NCI-H1417 treated with DMSO at 0.1 percent for 48 hours (cell line): Measurements from ENCODE around the gene LYVE1.
"Not testable (repeated sequence)": the region's sequence is repeated elsewhere in the genome, so short reads cannot be mapped to it uniquely, and the experiment has no call there.

Experiments used
- DNase-seq: peaks from one replicate; lab custom pipeline; 2025; lab: John Stamatoyannopoulos, UW

LYVE1 gene, protein sequence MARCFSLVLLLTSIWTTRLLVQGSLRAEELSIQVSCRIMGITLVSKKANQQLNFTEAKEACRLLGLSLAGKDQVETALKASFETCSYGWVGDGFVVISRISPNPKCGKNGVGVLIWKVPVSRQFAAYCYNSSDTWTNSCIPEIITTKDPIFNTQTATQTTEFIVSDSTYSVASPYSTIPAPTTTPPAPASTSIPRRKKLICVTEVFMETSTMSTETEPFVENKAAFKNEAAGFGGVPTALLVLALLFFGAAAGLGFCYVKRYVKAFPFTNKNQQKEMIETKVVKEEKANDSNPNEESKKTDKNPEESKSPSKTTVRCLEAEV

DNA sequence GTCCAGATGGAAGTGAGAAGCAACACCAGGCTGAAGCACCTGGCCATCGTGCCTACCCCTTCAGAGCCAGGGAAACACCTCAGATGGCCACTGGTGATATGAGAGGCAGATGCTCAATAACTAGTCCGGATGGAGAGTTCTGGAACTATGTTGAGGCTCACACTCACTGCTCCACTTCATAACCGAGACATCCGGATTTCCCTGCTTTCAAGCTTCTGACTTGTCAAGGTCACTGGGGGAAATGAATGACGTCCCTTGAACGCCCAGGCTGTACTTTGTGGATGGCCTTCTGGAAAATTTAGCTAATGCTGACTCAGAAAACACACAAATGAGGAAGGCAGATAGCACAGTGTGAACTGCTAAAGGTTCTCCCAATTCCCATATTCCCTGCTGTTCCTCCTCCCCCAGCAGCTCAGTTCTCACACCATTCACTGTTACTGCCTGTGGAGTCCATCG is at the start of gene LYVE1:
TSS of gene LYVE1 (minus strand) at position 180 of the 456 bp plus-strand sequence. CDS start at position 47, 133 bp downstream.
- DNase-seq, result no peak

GRCh38 chr11:10617551-10617950 is 49.1 kb upstream of the LYVE1 start:
- no peak for DNase-seq

DNA sequence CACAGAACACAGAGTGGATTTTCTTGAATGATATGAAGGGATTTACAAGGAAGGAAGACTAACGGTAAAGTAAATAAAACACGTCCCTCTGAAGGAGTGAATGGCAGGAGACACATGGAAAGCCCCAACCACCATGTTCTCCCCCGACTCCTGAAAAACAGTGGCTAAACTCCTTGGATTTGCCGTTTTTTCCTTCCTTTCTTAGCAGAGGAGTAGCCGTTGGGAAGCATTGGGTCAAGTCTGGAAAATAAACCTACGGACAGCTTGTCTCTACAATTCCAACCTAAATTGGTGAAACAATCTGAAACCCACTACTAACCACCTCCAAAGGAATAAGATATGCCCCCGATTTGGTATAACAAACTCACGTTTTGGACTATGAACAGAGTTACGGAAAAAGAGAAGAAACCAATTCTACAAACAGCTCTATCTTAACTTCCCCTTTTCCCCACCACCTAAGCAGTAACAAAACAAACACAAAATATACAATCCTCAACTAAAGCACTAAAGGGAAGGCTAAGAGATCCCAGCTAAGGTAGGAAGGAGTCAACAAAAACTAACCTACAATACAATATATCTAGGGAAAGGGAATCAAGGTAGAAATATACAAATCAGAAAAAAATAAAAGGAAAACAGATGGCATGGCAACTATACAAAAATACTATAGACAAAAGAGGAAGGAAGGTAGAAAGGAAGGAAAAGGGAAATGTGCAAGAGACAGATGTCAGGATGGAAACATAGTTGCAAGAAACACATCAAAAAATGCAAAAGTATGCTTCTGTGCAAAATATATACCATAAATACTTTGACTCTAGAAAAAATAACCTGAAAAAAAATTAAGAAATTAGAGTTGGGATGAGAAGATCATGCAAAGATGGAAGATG is 43.8 kb upstream of the LYVE1 start:
- DNase-seq, result no peak

DNA sequence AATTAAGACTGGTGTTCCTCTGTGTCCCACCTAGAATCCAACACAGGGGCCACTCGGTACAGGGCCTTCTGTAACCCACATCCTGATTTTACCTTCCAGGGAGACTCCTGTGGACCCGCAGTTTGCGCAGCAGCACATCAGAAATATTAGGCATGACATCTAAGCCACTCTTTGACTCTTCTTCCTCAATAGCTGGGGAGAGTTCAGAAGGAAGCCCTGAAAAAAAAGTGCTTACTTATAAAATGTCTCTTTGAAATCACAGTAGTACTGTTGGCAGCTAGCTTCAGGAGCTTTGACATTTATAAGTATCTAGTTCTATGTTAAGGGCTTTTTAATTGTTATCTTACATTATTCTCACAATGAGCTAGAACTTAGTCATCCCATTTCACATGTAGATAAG is 41.2 kb upstream of the LYVE1 start:
- DNase-seq, result no peak

DNA sequence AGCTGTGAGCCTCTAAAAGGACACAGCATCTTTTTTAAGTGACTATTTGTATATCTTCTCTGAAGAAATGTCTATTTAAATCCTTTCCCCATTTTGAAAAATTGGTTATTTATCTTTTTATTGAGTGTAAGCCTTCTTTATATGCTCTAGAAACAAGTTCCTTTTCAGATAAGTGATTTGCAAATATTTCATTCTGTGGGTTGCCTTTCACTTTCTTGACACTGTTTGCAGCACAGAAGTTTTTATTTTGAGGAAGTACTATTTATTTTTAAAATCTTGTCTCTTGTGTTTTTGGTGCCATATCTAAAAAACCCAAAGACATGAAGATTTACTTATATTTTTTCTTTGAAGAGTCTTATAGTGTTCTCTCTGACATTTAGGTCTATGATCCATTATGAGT is 40.1 kb upstream of the LYVE1 start:
- no peak for DNase-seq

DNA sequence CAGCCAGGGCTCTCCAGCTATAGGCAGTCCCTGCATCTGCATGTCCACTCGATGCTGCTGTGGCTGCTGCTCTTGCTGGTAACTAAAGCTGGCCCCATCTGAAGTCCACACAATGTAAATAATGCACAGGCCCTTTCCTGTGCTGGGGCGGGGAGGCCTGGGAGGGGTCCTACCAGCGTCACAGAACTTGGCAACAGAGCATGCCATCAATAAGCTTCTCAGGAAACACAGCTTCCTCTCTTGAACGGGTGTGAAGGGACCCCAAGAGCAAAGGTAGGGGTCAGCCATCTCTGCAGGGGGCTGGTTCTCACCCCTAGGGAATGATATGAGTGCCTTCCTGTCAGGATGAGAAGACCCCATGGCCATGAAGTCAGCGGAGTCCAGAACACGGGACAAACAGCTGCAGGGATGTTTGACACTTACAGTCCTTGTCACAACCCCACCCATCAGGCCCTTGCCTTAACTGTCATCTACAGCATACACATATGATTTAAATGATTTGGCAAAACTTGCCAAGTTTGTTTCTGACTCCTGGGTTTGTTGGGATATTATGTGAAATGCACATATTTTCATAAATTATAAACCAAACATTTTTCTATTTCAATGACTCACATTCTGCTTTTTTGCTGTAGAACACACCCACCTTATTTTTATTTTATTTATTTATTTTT is 39.1 kb upstream of the LYVE1 start:
- DNase-seq, result no peak

GRCh38 chr11:10606536-10607208 is 38.2 kb upstream of the LYVE1 start:
- no peak for DNase-seq

DNA sequence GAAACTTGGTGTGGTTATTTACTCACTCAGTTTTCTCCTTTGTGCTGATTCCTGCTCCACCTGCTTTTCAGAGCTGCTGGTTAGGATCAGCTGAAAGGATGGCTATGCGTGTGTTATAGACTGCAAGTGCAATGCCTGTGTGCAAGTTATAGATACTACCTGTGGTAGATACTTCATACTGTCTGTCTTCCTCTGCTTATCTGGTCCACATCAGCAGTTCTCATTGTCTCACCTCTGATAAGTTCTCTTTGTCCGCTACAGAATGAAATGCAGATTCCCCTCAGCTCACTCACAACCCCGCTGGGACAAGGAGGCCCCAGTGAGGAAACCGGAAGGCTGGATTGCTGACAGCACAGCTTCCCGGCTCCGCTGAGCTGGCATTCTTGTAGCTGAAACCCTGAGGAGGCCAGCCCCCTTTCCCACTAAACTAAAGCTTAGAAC is 37.5 kb upstream of the LYVE1 start:
- no peak for DNase-seq

DNA sequence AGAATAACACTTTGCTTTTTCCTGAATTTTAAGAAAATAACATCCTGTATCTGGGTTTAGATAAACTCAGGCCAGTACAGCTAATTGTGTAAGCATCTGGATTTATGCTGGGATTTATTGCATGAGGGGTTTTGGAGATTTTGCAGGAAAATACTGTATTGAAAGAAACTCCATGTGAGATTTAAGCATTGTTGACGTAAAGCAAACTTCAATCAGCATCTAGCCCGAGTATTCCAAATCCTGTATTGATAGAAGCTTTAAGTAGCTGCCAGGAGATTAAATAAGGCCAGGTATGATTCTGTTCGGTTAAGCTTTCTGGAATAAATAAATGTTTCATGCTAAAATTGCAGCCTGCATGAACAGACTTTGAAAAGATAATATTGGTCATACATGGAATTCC is 36.3 kb upstream of the LYVE1 start:
- DNase-seq, result no peak

- no peak for DNase-seq
Measured at GRCh38 chr11:10604340-10604748, 35.9 kb upstream of the LYVE1 start.

GRCh38 chr11:10603721-10604297 is 35.3 kb upstream of the LYVE1 start:
- no peak for DNase-seq

GRCh38 chr11:10602945-10603344 is 34.5 kb upstream of the LYVE1 start:
- DNase-seq, result no peak

GRCh38 chr11:10602366-10602765 is 33.9 kb upstream of the LYVE1 start:
- DNase-seq, result no peak

DNA sequence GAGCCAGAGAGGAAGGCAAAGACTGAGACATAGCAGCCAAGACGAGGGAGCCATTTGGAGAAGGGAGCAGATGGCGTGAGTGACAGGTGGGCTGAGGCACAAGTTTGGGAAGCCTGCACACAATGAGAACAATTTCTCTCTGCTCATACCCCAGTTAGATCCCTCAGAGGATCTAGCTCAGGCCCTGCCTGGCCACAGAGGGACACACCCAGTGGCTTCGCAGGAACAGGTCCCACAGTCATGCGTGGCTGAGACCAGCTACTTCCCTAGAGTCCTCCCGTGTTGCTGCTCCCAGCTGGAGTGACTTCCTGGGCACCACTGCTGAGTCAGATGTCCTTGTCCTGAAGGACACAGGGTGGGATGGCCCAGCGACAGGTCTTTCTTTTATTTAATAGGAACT is 33.4 kb upstream of the LYVE1 start:
- DNase-seq, result no peak

DNA sequence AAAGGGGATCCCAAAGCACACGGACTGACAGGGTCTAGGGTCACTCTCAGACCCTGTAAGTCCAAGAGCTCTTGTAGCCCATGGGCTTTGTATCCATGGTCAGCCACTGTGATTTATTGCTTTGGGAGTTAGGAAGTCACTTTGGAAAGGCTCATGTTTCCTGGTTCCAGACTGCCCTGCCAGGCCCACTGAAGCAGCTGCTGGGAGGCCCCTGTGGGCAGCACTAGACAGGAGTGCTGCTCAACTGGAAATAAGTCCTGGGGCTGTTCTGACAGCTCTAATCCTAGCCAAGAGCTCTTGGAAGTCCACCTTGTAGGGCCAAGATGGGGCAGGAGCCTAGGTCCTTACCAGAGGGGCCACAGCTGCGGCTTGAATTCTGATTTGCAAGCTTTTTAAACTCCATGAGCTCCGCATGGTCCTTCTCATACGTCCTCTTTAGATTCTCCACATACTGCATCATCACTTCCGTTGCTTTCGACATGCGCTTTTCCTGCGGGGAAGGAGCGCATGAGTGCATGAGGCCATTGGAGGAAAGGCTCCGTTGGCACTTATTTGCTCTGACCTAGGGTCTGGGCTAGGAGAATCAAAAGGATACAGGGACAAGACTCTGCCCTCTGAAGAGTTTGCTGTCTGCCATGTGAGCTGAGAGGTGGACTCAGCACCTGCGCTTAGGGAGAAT is 32.2 kb upstream of the LYVE1 start:
- DNase-seq, result no peak

- DNase-seq, result no peak
Measured at GRCh38 chr11:10599388-10600175, 31.1 kb upstream of the LYVE1 start.

DNA sequence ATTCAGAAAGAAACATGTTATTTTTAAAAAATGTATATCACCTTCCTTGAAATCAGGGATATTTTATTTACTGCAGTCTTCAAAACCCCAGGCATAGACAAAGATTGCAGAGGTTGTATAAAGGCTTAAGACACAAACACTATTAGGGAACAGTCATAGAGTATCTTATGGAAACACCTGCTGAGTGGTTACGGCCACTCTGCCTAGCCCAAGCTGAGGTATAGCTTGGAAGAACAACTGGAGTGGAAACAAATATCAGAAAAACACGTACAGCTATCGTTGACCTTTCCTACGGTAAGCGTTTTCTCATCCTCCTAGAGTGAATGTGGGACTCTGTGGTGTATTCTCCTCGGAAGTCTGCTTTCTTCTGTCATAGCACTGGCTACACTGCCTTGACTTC is 30.4 kb upstream of the LYVE1 start:
- no peak for DNase-seq

DNA sequence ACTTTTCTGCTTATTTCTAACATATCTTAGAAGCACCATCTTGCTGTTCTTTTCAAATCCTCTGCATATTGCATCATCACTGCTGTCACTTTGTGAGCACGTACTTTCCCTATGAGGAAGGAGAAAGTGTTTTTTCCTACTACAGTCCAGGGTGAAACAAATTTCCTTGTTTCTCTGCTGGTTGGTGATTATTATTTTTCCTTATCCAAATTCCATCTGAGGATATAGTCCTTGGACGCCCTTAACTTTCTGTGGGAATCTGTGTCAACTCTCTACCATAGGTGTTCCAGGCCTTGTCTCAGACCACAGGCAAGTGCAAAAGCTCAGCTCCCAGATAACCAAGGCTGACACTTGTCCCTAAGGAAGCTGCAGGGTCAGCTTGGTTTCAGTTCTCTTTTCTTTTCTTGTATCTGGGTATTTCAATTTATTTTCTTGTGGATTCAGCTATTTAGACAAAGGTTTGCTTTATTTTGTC is 29.4 kb upstream of the LYVE1 start:
- DNase-seq, result no peak

DNA sequence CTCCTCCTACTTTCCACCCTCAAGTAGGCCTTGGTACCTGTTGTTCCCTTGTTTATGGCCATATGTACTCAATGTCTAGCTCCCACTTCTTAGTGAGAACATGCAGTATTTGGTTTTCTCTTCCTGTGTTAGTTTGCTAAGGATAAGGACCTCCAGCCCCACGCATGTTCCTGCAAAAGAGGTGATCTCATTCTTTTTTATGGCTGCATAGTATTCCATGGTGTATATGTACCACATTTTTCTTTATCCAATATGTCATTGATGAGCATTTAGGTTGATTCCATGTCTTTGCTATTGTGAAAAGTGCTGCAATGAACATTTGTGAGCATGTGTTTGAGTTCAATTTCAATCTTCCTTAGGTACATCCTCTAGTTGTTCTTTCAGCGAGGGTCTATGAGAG is 27.4 kb upstream of the LYVE1 start:
- DNase-seq, result not testable (repeated sequence)

DNA sequence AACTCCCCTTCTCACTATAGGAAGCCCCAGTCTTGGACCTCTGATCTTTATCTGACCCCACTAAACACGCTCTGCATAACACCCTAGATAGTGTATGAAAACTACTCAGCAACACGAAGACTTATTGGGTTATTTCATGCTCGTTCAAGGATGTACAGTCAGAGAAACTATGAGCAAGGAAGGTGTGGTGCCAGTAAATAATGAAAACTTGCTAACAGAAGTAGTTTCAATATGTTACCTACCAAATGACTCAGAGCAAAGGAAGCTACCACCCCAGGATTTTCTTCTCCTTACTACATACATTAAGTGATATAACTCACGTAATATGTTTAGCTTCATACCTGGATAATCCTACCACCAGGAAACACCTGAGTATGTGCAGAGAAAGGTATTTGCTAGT is 25.9 kb upstream of the LYVE1 start:
- DNase-seq, result no peak
